ENCODE data around the gene PNPLA7.
"Not testable (repeated sequence)": the region's sequence is repeated elsewhere in the genome, so short reads cannot be mapped to it uniquely, and the experiment has no call there.

The PNPLA7 gene

GRCh38 chr9:137411260-137411644, 138.9 kb downstream of the PNPLA7 start:
- H3K27ac ChIP-seq = no peak overlapping the region
- no peaks in the 10 kb centered on the region for H3K9me3 ChIP-seq (ENCODE audit: low read depth, low read length)
- DNase-seq (ENCODE audit: low read depth, low spot score) = no peak
- H3K4me3 ChIP-seq = no peak overlapping the region
- H3K9ac ChIP-seq (ENCODE audit: insufficient read length) = no peak overlapping the region
- TF ChIP-seq FOXP2 (optimal IDR thresholded peaks at IDR 0.05; ENCODE audit: control extremely low read depth, extremely low read length, insufficient read depth) (no peak), EZH2 (IDR thresholded peaks at IDR 0.05) (no peak), POLR2AphosphoS5 (IDR thresholded peaks at IDR 0.05; ENCODE audit: borderline replicate concordance, low read depth, low read length) (no peak)
- no peaks in the 10 kb centered on the region for H3K36me3 ChIP-seq (ENCODE audit: insufficient read depth, low read length)

- Histone ChIP-seq H3K9me3 (ENCODE audit: low read depth, low read length) (no peaks in the 10 kb centered on the region), H3K4me3 (no peak overlapping the region), H3K36me3 (ENCODE audit: insufficient read depth, low read length) (no peaks in the 10 kb centered on the region), H3K27ac (no peak overlapping the region), H3K9ac (ENCODE audit: insufficient read length) (no peak overlapping the region)
- no peak for DNase-seq (ENCODE audit: low read depth, low spot score)
- TF ChIP-seq POLR2AphosphoS5 (IDR thresholded peaks at IDR 0.05; ENCODE audit: borderline replicate concordance, low read depth, low read length) = no peak
- no peak for TF ChIP-seq FOXP2 (optimal IDR thresholded peaks at IDR 0.05; ENCODE audit: control extremely low read depth, extremely low read length, insufficient read depth)
- no peak for TF ChIP-seq EZH2 (IDR thresholded peaks at IDR 0.05)
Observed at GRCh38 chr9:137410891-137411249, 139.3 kb downstream of the PNPLA7 start.

GRCh38 chr9:137410236-137410890, 139.8 kb downstream of the PNPLA7 start:
- DNase-seq (ENCODE audit: low read depth, low spot score); H3K9me3 ChIP-seq (ENCODE audit: low read depth, low read length); H3K4me3 ChIP-seq; H3K9ac ChIP-seq (ENCODE audit: insufficient read length); H3K36me3 ChIP-seq (ENCODE audit: insufficient read depth, low read length); H3K27ac ChIP-seq: not testable (repeated sequence)

Measured in SK-N-MC (cell line).